Stimulated activated CD4-positive, alpha-beta T cell treated with anti-CD3 and anti-CD28 coated beads, Interleukin-1b, Interleukin-23, amount 100 ng/mL, for 4 hours (primary cell): ENCODE data around the gene CDK5RAP2.
"Not testable (repeated sequence)": the region's sequence is repeated elsewhere in the genome, so short reads cannot be mapped to it uniquely, and the experiment has no call there.

Experiments used
- DNase-seq, 2 donors: peaks; one replicate each; pipeline ENCODE4 v3.0.0-alpha.2; 2020; ENCODE audit warnings: low read depth in 2 of 2

CDK5RAP2 gene

GRCh38 chr9:120545701-120546550, 34.0 kb downstream of the CDK5RAP2 start:
- no peak for DNase-seq

- no peak for DNase-seq
These were observed 35.5 kb downstream of the CDK5RAP2 start for GRCh38 chr9:120544441-120544840.

GRCh38 chr9:120542701-120543490, 37.1 kb downstream of the CDK5RAP2 start:
- no peak for DNase-seq

- DNase-seq = no peak
These were observed 38.0 kb downstream of the CDK5RAP2 start for GRCh38 chr9:120541921-120542320.

DNA sequence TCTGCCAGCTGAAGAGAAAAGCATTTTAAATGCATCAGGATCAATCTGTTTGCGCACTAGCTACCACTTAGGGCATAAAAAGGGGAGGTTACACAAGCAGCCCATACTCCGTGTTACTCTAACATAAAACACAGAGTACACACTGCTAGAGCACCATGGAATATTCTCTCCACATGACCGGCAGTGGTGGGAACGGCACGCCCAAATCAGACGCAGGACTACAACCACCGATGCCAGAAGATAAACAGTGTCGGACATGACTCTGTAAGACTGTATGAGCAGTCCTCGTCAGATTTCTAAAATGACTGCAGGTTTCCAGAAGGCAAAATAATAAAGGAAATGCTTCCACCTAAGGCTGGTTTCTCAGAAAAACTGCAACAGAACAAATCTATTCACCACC, 40.0 kb downstream of the CDK5RAP2 start:
- DNase-seq = no peak

DNA sequence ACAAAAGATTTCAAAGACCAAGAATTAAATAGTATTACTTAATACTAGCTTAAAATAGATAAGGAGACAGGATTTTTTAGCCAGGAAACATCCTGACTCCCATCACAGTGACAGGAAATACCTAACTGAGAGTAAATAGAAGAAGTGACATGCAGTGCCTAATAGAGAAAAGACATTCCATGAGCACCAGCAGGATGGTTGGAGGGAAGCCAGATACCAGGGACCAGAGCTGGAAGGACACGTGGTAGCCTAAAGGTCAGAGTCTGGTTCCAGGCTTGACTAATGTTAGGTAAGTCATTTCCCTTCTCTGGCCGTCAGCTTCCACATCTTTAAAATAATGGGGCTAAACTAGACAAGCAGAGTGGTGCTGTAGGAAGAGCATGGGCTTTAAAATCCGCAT, 41.6 kb downstream of the CDK5RAP2 start:
- no peak for DNase-seq

- DNase-seq = no peak
These were observed 42.9 kb downstream of the CDK5RAP2 start for GRCh38 chr9:120536949-120537640.

GRCh38 chr9:120536094-120536493, 43.9 kb downstream of the CDK5RAP2 start:
- DNase-seq = no peak

DNA sequence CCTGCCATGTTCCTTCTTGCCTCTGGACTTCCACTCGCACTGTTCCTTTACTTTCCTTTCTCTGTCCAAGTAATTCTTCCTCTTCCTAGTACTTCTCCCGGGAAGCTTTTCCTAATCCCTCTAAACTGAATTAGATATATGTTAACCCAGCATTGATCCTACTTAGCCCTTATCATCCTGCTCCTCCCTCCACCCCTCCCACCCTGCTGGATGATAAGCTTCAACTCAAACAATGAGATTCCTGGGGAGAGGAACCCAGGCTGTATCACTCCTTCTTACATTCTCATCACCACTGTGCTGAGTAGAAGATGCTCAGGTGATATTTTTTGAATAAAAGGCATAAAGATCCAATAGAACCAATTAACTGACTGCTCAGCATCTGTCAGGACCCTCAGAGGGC, 45.7 kb downstream of the CDK5RAP2 start:
- DNase-seq = no peak

- no peak for DNase-seq
These were observed 47.1 kb downstream of the CDK5RAP2 start for GRCh38 chr9:120532891-120533290.

- DNase-seq = no peak
These were observed 47.5 kb downstream of the CDK5RAP2 start for GRCh38 chr9:120532475-120532874.

GRCh38 chr9:120531683-120532300, 48.2 kb downstream of the CDK5RAP2 start:
- DNase-seq = no peak

DNA sequence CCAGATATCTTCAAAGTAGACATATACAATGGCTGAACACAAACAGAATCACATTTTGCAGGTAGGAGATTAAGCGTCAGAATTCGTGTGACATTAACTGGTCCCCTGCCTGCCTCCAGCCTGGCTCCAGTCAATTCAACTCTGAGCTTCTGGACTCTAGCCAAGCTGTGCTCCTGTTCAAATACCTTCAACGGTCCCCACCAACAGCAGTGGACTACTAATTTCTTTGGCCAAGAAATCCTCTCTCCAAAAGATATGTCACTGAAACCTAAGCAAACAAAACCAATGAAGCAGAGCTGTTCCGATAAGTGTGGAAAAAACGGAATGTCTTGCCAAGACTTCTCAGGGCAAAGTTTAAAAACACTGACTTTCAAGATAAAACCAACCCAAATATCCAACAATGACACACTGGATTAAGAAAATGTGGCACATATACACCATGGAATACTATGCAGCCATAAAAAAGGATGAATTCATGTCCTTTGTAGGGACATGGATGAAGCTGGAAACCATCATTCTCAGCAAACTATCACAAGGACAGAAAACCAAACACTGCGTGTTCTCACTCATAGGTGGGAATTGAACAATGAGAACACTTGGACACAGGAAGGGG, 49.6 kb downstream of the CDK5RAP2 start:
- DNase-seq = not testable (repeated sequence)

GRCh38 chr9:120528829-120529228, 51.1 kb downstream of the CDK5RAP2 start:
- DNase-seq = no peak

- no peak for DNase-seq
These were observed 51.6 kb downstream of the CDK5RAP2 start for GRCh38 chr9:120528327-120528726.

DNA sequence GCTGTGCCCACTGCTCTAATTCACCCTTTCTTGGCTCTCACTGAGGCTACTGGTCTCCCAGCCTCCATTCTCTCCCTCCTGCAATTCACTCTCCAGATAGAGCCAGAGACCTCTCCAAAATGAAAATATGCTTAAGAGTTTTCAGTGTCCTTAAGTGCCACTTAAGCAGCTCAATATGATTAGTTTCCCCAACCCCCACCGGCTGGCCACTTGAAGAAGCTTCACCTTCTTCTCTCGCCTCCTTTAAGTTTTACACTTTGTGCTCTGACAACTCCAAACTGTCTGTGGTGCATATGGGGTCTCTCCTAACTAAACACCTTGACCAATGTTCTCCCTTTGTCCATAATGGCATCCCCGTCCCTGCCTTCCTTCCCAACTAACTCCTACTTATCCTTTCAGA, 53.4 kb downstream of the CDK5RAP2 start:
- no peak for DNase-seq

DNA sequence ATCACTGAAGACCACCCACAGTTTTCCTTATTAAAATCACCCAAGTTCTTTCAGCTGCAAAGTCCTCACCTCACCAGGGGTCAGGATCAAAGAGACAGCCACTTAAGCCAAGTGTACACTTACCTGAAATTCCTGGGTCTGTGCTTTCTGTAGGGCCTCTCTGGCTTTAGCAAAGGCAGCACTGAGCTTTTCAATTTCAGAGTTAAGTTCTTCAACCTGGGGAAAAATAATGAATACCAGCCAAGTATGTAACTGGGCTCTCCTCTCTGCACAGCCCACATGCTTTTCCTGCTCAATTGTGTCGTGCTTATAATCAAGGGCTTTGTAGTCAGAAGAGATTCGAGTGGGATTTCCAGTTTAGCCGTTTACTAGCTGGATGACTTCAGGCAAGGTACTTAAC, 55.1 kb downstream of the CDK5RAP2 start:
- no peak for DNase-seq

DNA sequence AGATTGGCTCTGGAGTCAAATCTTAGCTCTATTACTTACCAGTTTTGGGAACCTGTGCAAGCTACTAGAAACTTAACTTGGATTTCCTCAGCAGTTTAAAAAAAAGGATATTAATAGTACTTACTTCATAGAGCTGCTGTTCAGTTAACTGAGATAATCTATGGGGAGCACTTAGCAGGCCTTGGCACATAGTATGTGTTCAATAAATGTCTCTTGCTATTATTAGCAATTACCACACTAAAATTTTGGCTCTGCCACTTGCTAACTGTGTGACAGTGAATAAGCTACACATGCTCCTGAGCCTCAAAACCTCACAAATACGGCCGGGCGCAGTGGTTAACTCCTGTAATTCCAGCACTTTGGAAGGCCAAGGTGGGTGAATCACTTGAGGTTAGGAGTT, 55.9 kb downstream of the CDK5RAP2 start:
- DNase-seq = no peak

DNA sequence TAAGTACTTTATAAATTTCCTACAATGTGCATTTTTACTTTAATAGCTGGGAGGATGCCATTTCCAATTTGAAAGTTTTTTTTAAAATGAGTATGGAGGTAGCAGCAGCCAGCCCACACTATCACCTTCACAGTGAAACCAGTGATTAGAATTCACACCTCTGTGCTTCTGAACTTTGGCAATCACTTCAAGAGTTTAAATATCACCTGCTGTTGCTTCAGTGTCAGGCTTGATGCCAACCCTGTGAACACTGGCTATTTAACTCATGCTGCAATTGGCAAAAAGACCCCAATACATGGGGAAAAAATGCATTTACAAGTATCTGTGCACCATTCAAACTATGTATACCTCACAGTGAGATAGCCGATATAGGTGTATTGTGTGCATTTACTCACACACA, 57.4 kb downstream of the CDK5RAP2 start:
- DNase-seq = no peak

- DNase-seq = no peak
These were observed 57.9 kb downstream of the CDK5RAP2 start for GRCh38 chr9:120522032-120522431.

- DNase-seq = no peak
These were observed 58.9 kb downstream of the CDK5RAP2 start for GRCh38 chr9:120521101-120521500.

- not testable (repeated sequence) for DNase-seq
These were observed 64.0 kb downstream of the CDK5RAP2 start for GRCh38 chr9:120515996-120516395.
